HepG2 (cell line): ENCODE data around the gene TRMT112. TPM values are rescaled to one million over a fixed set of nuclear protein-coding genes. Genes with fewer than 3 reads are reported as not detected.

Source experiments
- SMARCC2 ChIP-seq: fragments of 450-650 bp; IDR thresholded peaks from 2 replicates; pipeline ENCODE4 v1.6.1; 2017; ENCODE audit warnings: antibody characterized with exemption, mild to moderate bottlenecking
- SP2 ChIP-seq: sonication (generic); formaldehyde crosslinking; IDR thresholded peaks from 2 replicates; pipeline ENCODE4 v1.5.1; 2020; ENCODE audit warnings: mild to moderate bottlenecking, missing genetic modification reagents
- ZFP36L1 ChIP-seq: sonication (generic); formaldehyde crosslinking; IDR thresholded peaks from 2 replicates; pipeline ENCODE4 v1.8.0; 2022; ENCODE audit warnings: mild to moderate bottlenecking, missing genetic modification reagents, moderate library complexity
- ZNF383 ChIP-seq: sonication (generic); formaldehyde crosslinking; IDR thresholded peaks from 2 replicates; pipeline ENCODE4 v1.4.0; 2020; ENCODE audit warnings: missing genetic modification reagents, mild to moderate bottlenecking, borderline replicate concordance
- ZNF562 ChIP-seq: sonication (generic); formaldehyde crosslinking; IDR thresholded peaks from 2 replicates; pipeline ENCODE4 v1.8.0; 2022; ENCODE audit warnings: missing genetic modification reagents, borderline replicate concordance
- ZNF781 ChIP-seq: sonication (generic); formaldehyde crosslinking; IDR thresholded peaks from 2 replicates; pipeline ENCODE4 v1.5.1; 2020; ENCODE audit warnings: borderline replicate concordance, mild to moderate bottlenecking, missing genetic modification reagents; ENCODE audit errors: not compliant biosample characterization
- polyA plus RNA-seq, 8 experiments: library from polyadenylated mRNA; depleted of rRNA in 3 of 8; stranded (reverse) in 7 of 8; unstranded in 1 of 8; fragments of >200 nt; fragmentation: Illumina TruSeq in 4 of 8; extraction: Trizol in 4 of 8; gene quantifications; 2 replicates each; pipeline versions ENCODE4 v1.2.1 to v1.2.3, GENCODE V29; 2011 to 2016; ENCODE audit warnings: low read depth in 4 of 8, missing spikeins in 1 of 8, mixed read lengths in 1 of 8; ENCODE audit not compliant: insufficient read depth in 1 of 8
- total RNA-seq, 5 experiments: library from RNA; depleted of rRNA; stranded (reverse); fragments of >200 nt; fragmentation: Illumina TruSeq; extraction: Trizol; gene quantifications; 2 replicates each; pipeline ENCODE4 v1.2.3, GENCODE V29; 2016; ENCODE audit warnings: low read depth in 1 of 5
- TF ChIP-seq, protein P1 (sequence below): sonication (generic); formaldehyde crosslinking; IDR thresholded peaks from 2 replicates; pipeline ENCODE4 v1.4.0; 2020; ENCODE audit warnings: mild to moderate bottlenecking, missing genetic modification reagents
- TF ChIP-seq, protein P2 (sequence below): sonication (generic); formaldehyde crosslinking; IDR thresholded peaks from 2 replicates; pipeline ENCODE4 v1.8.1; 2023; ENCODE audit warnings: mild to moderate bottlenecking, inconsistent platforms, moderate library complexity, missing genetic modification reagents, borderline replicate concordance
- TF ChIP-seq, protein P3 (sequence below): sonication (generic); formaldehyde crosslinking; IDR thresholded peaks from one replicate; pipeline ENCODE4 v1.5.1; 2020; ENCODE audit warnings: mild to moderate bottlenecking, missing genetic modification reagents; ENCODE audit errors: not compliant biosample characterization
- TF ChIP-seq, protein P4 (sequence below): sonication (generic); formaldehyde crosslinking; IDR thresholded peaks from 2 replicates; pipeline ENCODE4 v1.5.1; 2020; ENCODE audit warnings: missing genetic modification reagents, mild to moderate bottlenecking, borderline replicate concordance
- TF ChIP-seq, protein P5 (sequence below): sonication (generic); formaldehyde crosslinking; IDR thresholded peaks from 2 replicates; pipeline ENCODE4 v1.4.0; 2020; ENCODE audit warnings: mild to moderate bottlenecking, missing genetic modification reagents

TRMT112 gene
- total and polyA plus RNA-seq, 2 of the 13 experiments (the other 11 are each of a cell fraction or from before 2014, with no cell fraction given), result 186 to 409 TPM

DNA sequence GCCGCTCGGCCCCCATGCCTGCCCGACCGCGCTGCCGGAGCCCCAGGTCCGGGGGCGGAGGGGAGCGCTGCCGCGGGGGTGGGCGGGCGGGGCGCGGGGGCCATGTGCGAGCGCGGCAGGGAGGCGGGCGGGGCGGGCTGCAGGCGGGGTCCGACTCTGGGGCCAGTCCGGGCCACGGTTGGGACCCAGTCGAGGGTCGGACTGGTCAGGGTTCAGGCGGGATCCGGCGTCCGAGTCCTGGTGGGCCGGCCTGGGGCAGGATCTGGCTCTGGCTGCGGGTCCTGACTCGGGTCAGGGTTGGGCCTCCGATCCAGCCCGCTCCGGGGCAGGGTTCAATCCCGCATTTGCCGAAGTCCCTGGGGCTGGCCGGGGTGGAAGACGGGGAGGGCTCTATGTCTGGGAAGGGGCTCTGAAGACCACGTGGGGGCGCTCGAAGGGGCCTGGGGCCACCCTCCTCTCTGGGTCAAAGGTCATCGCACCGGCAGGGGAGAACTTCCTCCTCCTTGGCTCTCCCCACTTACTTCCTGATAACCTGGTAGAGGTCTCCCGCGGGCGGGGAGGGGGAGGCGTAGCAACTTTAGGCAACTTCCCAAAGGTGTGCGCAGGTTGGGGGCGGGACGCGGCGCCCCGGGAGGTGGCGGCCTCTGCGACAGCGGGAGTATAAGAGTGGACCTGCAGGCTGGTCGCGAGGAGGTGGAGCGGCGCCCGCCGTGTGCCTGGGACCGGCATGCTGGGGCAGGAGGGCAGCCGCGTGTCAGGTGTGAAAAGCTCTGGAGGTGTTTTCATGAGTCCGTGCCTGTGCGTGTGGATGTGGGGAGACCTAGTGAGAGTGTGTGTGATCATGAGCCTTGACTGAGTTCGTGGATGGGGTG is 11.4 kb downstream of the TRMT112 start (continued):
- TF ChIP-seq, protein P1, sequence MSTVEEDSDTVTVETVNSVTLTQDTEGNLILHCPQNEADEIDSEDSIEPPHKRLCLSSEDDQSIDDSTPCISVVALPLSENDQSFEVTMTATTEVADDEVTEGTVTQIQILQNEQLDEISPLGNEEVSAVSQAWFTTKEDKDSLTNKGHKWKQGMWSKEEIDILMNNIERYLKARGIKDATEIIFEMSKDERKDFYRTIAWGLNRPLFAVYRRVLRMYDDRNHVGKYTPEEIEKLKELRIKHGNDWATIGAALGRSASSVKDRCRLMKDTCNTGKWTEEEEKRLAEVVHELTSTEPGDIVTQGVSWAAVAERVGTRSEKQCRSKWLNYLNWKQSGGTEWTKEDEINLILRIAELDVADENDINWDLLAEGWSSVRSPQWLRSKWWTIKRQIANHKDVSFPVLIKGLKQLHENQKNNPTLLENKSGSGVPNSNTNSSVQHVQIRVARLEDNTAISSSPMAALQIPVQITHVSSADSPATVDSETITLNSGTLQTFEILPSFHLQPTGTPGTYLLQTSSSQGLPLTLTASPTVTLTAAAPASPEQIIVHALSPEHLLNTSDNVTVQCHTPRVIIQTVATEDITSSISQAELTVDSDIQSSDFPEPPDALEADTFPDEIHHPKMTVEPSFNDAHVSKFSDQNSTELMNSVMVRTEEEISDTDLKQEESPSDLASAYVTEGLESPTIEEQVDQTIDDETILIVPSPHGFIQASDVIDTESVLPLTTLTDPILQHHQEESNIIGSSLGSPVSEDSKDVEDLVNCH (CRISPR knock-in tag), result no peak
- TF ChIP-seq ZNF562 (CRISPR knock-in tag), result no peak
- TF ChIP-seq, protein P2, sequence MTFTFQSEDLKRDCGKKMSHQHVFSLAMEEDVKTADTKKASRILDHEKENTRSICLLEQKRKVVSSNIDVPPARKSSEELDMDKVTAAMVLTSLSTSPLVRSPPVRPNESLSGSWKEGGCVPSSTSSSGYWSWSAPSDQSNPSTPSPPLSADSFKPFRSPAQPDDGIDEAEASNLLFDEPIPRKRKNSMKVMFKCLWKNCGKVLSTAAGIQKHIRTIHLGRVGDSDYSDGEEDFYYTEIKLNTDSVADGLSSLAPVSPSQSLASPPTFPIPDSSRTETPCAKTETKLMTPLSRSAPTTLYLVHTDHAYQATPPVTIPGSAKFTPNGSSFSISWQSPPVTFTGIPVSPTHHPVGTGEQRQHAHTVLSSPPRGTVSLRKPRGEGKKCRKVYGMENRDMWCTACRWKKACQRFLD (CRISPR knock-in tag), result 0 out of 2 replicates have a peak, but pooled peaks have one; percentile 46
- TF ChIP-seq, protein P3, sequence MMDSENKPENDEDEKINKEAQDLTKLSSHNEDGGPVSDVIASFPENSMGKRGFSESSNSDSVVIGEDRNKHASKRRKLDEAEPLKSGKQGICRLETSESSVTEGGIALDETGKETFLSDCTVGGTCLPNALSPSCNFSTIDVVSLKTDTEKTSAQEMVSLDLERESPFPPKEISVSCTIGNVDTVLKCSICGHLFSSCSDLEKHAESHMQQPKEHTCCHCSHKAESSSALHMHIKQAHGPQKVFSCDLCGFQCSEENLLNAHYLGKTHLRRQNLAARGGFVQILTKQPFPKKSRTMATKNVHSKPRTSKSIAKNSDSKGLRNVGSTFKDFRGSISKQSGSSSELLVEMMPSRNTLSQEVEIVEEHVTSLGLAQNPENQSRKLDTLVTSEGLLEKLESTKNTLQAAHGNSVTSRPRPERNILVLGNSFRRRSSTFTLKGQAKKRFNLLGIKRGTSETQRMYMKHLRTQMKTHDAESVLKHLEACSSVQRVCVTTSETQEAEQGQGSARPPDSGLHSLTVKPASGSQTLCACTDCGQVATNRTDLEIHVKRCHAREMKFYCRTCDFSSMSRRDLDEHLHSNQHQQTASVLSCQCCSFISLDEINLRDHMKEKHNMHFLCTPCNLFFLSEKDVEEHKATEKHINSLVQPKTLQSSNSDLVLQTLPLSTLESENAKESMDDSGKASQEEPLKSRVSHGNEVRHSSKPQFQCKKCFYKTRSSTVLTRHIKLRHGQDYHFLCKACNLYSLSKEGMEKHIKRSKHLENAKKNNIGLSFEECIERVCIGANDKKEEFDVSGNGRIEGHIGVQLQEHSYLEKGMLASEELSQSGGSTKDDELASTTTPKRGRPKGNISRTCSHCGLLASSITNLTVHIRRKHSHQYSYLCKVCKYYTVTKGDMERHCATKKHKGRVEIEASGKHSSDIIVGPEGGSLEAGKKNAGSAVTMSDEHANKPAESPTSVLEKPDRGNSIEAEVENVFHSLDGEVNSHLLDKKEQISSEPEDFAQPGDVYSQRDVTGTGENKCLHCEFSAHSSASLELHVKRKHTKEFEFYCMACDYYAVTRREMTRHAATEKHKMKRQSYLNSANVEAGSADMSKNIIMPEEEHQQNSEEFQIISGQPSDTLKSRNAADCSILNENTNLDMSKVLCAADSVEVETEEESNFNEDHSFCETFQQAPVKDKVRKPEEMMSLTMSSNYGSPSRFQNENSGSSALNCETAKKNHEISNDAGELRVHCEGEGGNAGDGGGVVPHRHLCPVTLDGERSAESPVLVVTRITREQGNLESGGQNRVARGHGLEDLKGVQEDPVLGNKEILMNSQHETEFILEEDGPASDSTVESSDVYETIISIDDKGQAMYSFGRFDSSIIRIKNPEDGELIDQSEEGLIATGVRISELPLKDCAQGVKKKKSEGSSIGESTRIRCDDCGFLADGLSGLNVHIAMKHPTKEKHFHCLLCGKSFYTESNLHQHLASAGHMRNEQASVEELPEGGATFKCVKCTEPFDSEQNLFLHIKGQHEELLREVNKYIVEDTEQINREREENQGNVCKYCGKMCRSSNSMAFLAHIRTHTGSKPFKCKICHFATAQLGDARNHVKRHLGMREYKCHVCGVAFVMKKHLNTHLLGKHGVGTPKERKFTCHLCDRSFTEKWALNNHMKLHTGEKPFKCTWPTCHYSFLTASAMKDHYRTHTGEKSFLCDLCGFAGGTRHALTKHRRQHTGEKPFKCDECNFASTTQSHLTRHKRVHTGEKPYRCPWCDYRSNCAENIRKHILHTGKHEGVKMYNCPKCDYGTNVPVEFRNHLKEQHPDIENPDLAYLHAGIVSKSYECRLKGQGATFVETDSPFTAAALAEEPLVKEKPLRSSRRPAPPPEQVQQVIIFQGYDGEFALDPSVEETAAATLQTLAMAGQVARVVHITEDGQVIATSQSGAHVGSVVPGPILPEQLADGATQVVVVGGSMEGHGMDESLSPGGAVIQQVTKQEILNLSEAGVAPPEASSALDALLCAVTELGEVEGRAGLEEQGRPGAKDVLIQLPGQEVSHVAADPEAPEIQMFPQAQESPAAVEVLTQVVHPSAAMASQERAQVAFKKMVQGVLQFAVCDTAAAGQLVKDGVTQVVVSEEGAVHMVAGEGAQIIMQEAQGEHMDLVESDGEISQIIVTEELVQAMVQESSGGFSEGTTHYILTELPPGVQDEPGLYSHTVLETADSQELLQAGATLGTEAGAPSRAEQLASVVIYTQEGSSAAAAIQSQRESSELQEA (CRISPR knock-in tag), result no peak
- no peak for TF ChIP-seq ZNF383 (CRISPR knock-in tag)
- no peak for TF ChIP-seq ZNF781 (CRISPR knock-in tag)
- TF ChIP-seq ZFP36L1, result no peak
- TF ChIP-seq, protein P4, sequence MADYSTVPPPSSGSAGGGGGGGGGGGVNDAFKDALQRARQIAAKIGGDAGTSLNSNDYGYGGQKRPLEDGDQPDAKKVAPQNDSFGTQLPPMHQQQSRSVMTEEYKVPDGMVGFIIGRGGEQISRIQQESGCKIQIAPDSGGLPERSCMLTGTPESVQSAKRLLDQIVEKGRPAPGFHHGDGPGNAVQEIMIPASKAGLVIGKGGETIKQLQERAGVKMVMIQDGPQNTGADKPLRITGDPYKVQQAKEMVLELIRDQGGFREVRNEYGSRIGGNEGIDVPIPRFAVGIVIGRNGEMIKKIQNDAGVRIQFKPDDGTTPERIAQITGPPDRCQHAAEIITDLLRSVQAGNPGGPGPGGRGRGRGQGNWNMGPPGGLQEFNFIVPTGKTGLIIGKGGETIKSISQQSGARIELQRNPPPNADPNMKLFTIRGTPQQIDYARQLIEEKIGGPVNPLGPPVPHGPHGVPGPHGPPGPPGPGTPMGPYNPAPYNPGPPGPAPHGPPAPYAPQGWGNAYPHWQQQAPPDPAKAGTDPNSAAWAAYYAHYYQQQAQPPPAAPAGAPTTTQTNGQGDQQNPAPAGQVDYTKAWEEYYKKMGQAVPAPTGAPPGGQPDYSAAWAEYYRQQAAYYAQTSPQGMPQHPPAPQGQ (CRISPR knock-in tag), result no peak
- no peak for TF ChIP-seq SMARCC2
- TF ChIP-seq, protein P5, sequence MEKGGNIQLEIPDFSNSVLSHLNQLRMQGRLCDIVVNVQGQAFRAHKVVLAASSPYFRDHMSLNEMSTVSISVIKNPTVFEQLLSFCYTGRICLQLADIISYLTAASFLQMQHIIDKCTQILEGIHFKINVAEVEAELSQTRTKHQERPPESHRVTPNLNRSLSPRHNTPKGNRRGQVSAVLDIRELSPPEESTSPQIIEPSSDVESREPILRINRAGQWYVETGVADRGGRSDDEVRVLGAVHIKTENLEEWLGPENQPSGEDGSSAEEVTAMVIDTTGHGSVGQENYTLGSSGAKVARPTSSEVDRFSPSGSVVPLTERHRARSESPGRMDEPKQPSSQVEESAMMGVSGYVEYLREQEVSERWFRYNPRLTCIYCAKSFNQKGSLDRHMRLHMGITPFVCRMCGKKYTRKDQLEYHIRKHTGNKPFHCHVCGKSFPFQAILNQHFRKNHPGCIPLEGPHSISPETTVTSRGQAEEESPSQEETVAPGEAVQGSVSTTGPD (CRISPR knock-in tag), result no peak
- peak; percentile 38; the same call in 1 of the 2 replicates for TF ChIP-seq SP2 (CRISPR knock-in tag)
